GM23338 (cell line): Measurements from ENCODE around the gene TIMP4. TPM values are rescaled to one million over a fixed set of nuclear protein-coding genes. Genes with fewer than 3 reads are reported as not detected.

Experiments used
- ATAC-seq: fragments of 200-7000 bp; cut with Tn5 transposase; 3 replicates; pipeline ENCODE4 v1.9.1; 2020
- DNase-seq: peaks from one replicate; pipeline ENCODE4 v3.0.0-alpha.2; 2015; ENCODE audit warnings: low spot score
- H2AFZ ChIP-seq: fragments of 200-600 bp; sonication (generic); 2 replicates; pipeline ENCODE4 v1.8.0; 2016; ENCODE audit warnings: antibody characterized with exemption, mild to moderate bottlenecking, moderate library complexity
- H3F3A ChIP-seq: fragments of 200-600 bp; sonication (generic); replicated peaks from 2 replicates; pipeline ENCODE4 v1.8.0; 2017; ENCODE audit warnings: antibody characterized with exemption, mixed run types, low read depth
- H3K27ac ChIP-seq: fragments of 200-600 bp; sonication (generic); 2 replicates; pipeline ENCODE4 v1.6.1; 2016; ENCODE audit warnings: low read depth
- H3K27me3 ChIP-seq: fragments of 200-600 bp; sonication (generic); 2 replicates; pipeline ENCODE4 v1.8.0; 2016; ENCODE audit warnings: mild to moderate bottlenecking, mixed run types, moderate library complexity; ENCODE audit not compliant: insufficient read depth
- H3K36me3 ChIP-seq: fragments of 200-600 bp; sonication (generic); 2 replicates; pipeline ENCODE4 v1.8.0; 2016; ENCODE audit warnings: mild to moderate bottlenecking; ENCODE audit not compliant: insufficient read depth
- H3K4me1 ChIP-seq: fragments of 200-600 bp; sonication (generic); 2 replicates; pipeline ENCODE4 v1.8.0; 2016; ENCODE audit warnings: mild to moderate bottlenecking, moderate library complexity; ENCODE audit not compliant: insufficient read depth
- H3K4me2 ChIP-seq: fragments of 200-600 bp; sonication (generic); 2 replicates; pipeline ENCODE4 v1.7.1; 2017; ENCODE audit warnings: mixed run types
- H3K4me3 ChIP-seq: fragments of 200-600 bp; sonication (generic); 2 replicates; pipeline ENCODE4 v1.6.1; 2016; ENCODE audit warnings: mixed run types
- H3K79me2 ChIP-seq: fragments of 200-600 bp; sonication (generic); replicated peaks from 2 replicates; pipeline ENCODE4 v1.8.0; 2017; ENCODE audit warnings: mild to moderate bottlenecking; ENCODE audit not compliant: insufficient read depth
- H3K9me2 ChIP-seq: fragments of 200-600 bp; sonication (generic); 2 replicates; pipeline ENCODE4 v1.8.0; 2017; ENCODE audit not compliant: insufficient read depth
- H4K20me1 ChIP-seq: fragments of 200-600 bp; sonication (generic); replicated peaks from 2 replicates; pipeline ENCODE4 v1.8.0; 2017; ENCODE audit warnings: mild to moderate bottlenecking; ENCODE audit not compliant: insufficient read depth
- H3K27ac Mint-ChIP-seq: 2 replicates; pipeline ENCODE4 v1.8.0; 2020; ENCODE audit warnings: inconsistent platforms, mild to moderate bottlenecking, moderate library complexity, mixed read lengths
- H3K27me3 Mint-ChIP-seq: 3 replicates; pipeline ENCODE4 v1.8.0; 2022; ENCODE audit warnings: low read depth, mild to moderate bottlenecking, moderate library complexity, mixed read lengths, inconsistent platforms; ENCODE audit not compliant: insufficient read depth, poor library complexity
- H3K36me3 Mint-ChIP-seq: 3 replicates; pipeline ENCODE4 v1.8.0; 2021; ENCODE audit warnings: low read depth, mild to moderate bottlenecking, inconsistent platforms, moderate library complexity, mixed read lengths
- H3K4me1 Mint-ChIP-seq: 3 replicates; pipeline ENCODE4 v1.8.0; 2020; ENCODE audit warnings: mild to moderate bottlenecking, inconsistent platforms, mixed read lengths
- H3K4me3 Mint-ChIP-seq: 3 replicates; pipeline ENCODE4 v1.8.0; 2021; ENCODE audit warnings: moderate library complexity, mild to moderate bottlenecking, inconsistent platforms, mixed read lengths
- H3K9me3 Mint-ChIP-seq: 3 replicates; pipeline ENCODE4 v1.8.0; 2020; ENCODE audit warnings: moderate library complexity, mild to moderate bottlenecking, inconsistent platforms, mixed read lengths
- NANOG ChIP-seq: IDR thresholded peaks from 2 replicates; pipeline ENCODE4 v1.6.1; 2016; ENCODE audit warnings: antibody characterized with exemption, borderline replicate concordance
- polyA plus RNA-seq: library from polyadenylated mRNA; unstranded; fragments of >200 nt; fragmentation: Nextera tagmentation; extraction: Ambion mirVana; gene quantifications from 2 replicates; pipeline ENCODE4 v1.2.1, GENCODE V29; 2016
- total RNA-seq: library from RNA; depleted of rRNA; stranded (reverse); fragments of >200 nt; shearing (Covaris generic); gene quantifications from 2 replicates; pipeline ENCODE4 v1.2.3, GENCODE V29; 2014
- TF ChIP-seq, protein P1 (sequence below): IDR thresholded peaks from 2 replicates; pipeline ENCODE4 v1.6.1; 2016; ENCODE audit warnings: antibody characterized with exemption
- TF ChIP-seq, protein P2 (sequence below): fragments of 250-450 bp; sonication (Bioruptor Pico); IDR thresholded peaks from 2 replicates; pipeline ENCODE4 v1.5.0; 2020; ENCODE audit warnings: mild to moderate bottlenecking, moderate library complexity
- TF ChIP-seq, protein P3 (sequence below): IDR thresholded peaks from one replicate; pipeline ENCODE4 v1.6.1; 2018; ENCODE audit warnings: antibody characterized with exemption; ENCODE audit not compliant: unreplicated experiment
- TF ChIP-seq, protein P4 (sequence below), 2 experiments: fragments of 200-600 bp in 1 of 2; sonication (generic) in 1 of 2; conservative IDR thresholded peaks; 2 replicates each; pipeline versions ENCODE4 v1.5.1 to v1.6.1; 2016 to 2017; ENCODE audit warnings: antibody characterized with exemption in 2 of 2, low read depth in 2 of 2, mild to moderate bottlenecking in 2 of 2, moderate library complexity in 1 of 2

TIMP4 gene
- total and polyA plus RNA-seq, 2 experiments from 2014 or later = 6.7 to 11.1 TPM

DNA sequence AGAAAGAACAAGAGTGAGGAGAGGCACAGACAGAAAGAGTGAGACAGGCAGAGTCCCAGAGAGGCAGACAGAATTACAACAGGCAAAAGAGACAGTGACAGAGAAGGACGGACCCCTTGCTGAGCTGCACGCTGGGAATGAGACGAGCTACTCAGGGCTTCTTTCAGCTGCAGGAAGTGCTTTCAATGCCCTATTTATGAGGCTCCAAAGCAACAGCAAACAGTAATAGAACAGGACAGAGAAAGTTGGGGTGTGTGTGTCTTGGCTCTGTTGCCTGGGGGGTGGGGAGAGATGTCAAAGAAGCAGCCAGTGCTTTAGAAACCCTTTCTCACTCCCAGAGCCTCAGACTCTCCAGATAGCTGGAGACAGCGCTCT is 502 bp upstream of the TIMP4 start:
- Mint-ChIP-seq H3K36me3 (peaks cover 20% of the 10 kb centered on the region), H3K4me1 (peaks cover 50% of the 10 kb centered on the region), H3K9me3 (no peaks in the 10 kb centered on the region), H3K27me3 (peaks cover 5% of the 10 kb centered on the region), H3K27ac (peak overlapping the region; percentile 90), H3K4me3 (peak overlapping the region; percentile 64)
- H3K36me3 ChIP-seq = no peaks in the 10 kb centered on the region; the same call in 1 of the 2 replicates
- ATAC-seq = peak; percentile 74
- no peaks in the 10 kb centered on the region for H3K9me2 ChIP-seq
- peak overlapping the region; percentile 51 for H3K4me3 ChIP-seq
- H4K20me1 ChIP-seq = no peaks in the 10 kb centered on the region
- peaks cover 5% of the 10 kb centered on the region for H3F3A ChIP-seq
- DNase-seq = peak; percentile 78
- H3K27me3 ChIP-seq = no peaks in the 10 kb centered on the region
- H3K4me2 ChIP-seq = peak overlapping the region; percentile 85
- H2AFZ ChIP-seq = peak overlapping the region; percentile 45; the same call in 1 of the 2 replicates
- H3K79me2 ChIP-seq = no peaks in the 10 kb centered on the region
- TF ChIP-seq, protein P1, sequence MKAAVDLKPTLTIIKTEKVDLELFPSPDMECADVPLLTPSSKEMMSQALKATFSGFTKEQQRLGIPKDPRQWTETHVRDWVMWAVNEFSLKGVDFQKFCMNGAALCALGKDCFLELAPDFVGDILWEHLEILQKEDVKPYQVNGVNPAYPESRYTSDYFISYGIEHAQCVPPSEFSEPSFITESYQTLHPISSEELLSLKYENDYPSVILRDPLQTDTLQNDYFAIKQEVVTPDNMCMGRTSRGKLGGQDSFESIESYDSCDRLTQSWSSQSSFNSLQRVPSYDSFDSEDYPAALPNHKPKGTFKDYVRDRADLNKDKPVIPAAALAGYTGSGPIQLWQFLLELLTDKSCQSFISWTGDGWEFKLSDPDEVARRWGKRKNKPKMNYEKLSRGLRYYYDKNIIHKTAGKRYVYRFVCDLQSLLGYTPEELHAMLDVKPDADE = no peak; the same call in 1 of the 2 replicates
- TF ChIP-seq, protein P2, sequence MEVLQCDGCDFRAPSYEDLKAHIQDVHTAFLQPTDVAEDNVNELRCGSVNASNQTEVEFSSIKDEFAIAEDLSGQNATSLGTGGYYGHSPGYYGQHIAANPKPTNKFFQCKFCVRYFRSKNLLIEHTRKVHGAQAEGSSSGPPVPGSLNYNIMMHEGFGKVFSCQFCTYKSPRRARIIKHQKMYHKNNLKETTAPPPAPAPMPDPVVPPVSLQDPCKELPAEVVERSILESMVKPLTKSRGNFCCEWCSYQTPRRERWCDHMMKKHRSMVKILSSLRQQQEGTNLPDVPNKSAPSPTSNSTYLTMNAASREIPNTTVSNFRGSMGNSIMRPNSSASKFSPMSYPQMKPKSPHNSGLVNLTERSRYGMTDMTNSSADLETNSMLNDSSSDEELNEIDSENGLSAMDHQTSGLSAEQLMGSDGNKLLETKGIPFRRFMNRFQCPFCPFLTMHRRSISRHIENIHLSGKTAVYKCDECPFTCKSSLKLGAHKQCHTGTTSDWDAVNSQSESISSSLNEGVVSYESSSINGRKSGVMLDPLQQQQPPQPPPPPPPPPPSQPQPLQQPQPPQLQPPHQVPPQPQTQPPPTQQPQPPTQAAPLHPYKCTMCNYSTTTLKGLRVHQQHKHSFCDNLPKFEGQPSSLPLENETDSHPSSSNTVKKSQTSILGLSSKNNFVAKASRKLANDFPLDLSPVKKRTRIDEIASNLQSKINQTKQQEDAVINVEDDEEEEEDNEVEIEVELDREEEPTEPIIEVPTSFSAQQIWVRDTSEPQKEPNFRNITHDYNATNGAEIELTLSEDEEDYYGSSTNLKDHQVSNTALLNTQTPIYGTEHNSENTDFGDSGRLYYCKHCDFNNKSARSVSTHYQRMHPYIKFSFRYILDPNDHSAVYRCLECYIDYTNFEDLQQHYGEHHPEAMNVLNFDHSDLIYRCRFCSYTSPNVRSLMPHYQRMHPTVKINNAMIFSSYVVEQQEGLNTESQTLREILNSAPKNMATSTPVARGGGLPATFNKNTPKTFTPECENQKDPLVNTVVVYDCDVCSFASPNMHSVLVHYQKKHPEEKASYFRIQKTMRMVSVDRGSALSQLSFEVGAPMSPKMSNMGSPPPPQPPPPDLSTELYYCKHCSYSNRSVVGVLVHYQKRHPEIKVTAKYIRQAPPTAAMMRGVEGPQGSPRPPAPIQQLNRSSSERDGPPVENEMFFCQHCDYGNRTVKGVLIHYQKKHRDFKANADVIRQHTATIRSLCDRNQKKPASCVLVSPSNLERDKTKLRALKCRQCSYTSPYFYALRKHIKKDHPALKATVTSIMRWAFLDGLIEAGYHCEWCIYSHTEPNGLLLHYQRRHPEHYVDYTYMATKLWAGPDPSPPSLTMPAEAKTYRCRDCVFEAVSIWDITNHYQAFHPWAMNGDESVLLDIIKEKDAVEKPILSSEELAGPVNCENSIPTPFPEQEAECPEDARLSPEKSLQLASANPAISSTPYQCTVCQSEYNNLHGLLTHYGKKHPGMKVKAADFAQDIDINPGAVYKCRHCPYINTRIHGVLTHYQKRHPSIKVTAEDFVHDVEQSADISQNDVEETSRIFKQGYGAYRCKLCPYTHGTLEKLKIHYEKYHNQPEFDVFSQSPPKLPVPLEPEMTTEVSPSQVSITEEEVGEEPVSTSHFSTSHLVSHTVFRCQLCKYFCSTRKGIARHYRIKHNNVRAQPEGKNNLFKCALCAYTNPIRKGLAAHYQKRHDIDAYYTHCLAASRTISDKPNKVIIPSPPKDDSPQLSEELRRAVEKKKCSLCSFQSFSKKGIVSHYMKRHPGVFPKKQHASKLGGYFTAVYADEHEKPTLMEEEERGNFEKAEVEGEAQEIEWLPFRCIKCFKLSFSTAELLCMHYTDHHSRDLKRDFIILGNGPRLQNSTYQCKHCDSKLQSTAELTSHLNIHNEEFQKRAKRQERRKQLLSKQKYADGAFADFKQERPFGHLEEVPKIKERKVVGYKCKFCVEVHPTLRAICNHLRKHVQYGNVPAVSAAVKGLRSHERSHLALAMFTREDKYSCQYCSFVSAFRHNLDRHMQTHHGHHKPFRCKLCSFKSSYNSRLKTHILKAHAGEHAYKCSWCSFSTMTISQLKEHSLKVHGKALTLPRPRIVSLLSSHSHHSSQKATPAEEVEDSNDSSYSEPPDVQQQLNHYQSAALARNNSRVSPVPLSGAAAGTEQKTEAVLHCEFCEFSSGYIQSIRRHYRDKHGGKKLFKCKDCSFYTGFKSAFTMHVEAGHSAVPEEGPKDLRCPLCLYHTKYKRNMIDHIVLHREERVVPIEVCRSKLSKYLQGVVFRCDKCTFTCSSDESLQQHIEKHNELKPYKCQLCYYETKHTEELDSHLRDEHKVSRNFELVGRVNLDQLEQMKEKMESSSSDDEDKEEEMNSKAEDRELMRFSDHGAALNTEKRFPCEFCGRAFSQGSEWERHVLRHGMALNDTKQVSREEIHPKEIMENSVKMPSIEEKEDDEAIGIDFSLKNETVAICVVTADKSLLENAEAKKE (CRISPR knock-in tag) = no peak; the same call in none of the 2 replicates
- peak; percentile 77 for TF ChIP-seq NANOG
- TF ChIP-seq, protein P3, sequence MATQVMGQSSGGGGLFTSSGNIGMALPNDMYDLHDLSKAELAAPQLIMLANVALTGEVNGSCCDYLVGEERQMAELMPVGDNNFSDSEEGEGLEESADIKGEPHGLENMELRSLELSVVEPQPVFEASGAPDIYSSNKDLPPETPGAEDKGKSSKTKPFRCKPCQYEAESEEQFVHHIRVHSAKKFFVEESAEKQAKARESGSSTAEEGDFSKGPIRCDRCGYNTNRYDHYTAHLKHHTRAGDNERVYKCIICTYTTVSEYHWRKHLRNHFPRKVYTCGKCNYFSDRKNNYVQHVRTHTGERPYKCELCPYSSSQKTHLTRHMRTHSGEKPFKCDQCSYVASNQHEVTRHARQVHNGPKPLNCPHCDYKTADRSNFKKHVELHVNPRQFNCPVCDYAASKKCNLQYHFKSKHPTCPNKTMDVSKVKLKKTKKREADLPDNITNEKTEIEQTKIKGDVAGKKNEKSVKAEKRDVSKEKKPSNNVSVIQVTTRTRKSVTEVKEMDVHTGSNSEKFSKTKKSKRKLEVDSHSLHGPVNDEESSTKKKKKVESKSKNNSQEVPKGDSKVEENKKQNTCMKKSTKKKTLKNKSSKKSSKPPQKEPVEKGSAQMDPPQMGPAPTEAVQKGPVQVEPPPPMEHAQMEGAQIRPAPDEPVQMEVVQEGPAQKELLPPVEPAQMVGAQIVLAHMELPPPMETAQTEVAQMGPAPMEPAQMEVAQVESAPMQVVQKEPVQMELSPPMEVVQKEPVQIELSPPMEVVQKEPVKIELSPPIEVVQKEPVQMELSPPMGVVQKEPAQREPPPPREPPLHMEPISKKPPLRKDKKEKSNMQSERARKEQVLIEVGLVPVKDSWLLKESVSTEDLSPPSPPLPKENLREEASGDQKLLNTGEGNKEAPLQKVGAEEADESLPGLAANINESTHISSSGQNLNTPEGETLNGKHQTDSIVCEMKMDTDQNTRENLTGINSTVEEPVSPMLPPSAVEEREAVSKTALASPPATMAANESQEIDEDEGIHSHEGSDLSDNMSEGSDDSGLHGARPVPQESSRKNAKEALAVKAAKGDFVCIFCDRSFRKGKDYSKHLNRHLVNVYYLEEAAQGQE = peak; percentile 7
- TF ChIP-seq, protein P4, sequence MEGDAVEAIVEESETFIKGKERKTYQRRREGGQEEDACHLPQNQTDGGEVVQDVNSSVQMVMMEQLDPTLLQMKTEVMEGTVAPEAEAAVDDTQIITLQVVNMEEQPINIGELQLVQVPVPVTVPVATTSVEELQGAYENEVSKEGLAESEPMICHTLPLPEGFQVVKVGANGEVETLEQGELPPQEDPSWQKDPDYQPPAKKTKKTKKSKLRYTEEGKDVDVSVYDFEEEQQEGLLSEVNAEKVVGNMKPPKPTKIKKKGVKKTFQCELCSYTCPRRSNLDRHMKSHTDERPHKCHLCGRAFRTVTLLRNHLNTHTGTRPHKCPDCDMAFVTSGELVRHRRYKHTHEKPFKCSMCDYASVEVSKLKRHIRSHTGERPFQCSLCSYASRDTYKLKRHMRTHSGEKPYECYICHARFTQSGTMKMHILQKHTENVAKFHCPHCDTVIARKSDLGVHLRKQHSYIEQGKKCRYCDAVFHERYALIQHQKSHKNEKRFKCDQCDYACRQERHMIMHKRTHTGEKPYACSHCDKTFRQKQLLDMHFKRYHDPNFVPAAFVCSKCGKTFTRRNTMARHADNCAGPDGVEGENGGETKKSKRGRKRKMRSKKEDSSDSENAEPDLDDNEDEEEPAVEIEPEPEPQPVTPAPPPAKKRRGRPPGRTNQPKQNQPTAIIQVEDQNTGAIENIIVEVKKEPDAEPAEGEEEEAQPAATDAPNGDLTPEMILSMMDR (conservative IDR thresholded peaks at IDR 0.05; ENCODE audit: low read depth in 2 of 2) = no peak
- peak overlapping the region; percentile 92 for H3K27ac ChIP-seq
- H3K4me1 ChIP-seq = peaks cover 19% of the 10 kb centered on the region
